ENCODE results near the gene TSNAX. TPM values are rescaled to one million over a fixed set of nuclear protein-coding genes. Genes with fewer than 3 reads are reported as not detected.

The TSNAX gene
- total and polyA plus RNA-seq, 2 of the 4 experiments (the other 2 are of a cell fraction) = 19.6 to 60.6 TPM

GRCh38 chr1:231596337-231596791, 67.9 kb downstream of the TSNAX start:
- ChIA-PET POLR2A (ENCODE audit: unreplicated experiment) (no interaction called here), CTCF (no interaction called here)
- no peak overlapping the region for H2BK120ac ChIP-seq (ENCODE audit: low read depth, low read length)
- H3K9me1 ChIP-seq (ENCODE audit: insufficient read depth, low read length) = no peaks in the 10 kb centered on the region
- no peaks in the 10 kb centered on the region for H3K9me3 ChIP-seq (ENCODE audit: control insufficient read depth, insufficient read depth, low read length)
- no peak overlapping the region for H3K56ac ChIP-seq (ENCODE audit: extremely low read depth, insufficient read depth, low read length)
- no peak overlapping the region for H4K8ac ChIP-seq (ENCODE audit: low read depth in 2 of 2, low read length in 2 of 2)
- dilution Hi-C loops (cut with HindIII; ENCODE audit: low sequenced_read_pairs, unreplicated experiment) = no loop called here
- H4K91ac ChIP-seq (ENCODE audit: insufficient read depth, low read depth, low read length) = no peak overlapping the region
- H3K4me2 ChIP-seq (ENCODE audit: low read depth, low read length) = no peak overlapping the region
- H4K20me1 ChIP-seq (ENCODE audit: insufficient read depth, low read length) = no peaks in the 10 kb centered on the region
- no peak overlapping the region for H3K14ac ChIP-seq (replicated peaks; ENCODE audit: low read depth, low read length)
- no peaks in the 10 kb centered on the region for H3K27me3 ChIP-seq (ENCODE audit: control insufficient read depth, insufficient read depth, low read length)
- no peak overlapping the region for H2AK5ac ChIP-seq (ENCODE audit: low read depth, low read length)
- H3K18ac ChIP-seq (ENCODE audit: low read depth, low read length) = no peak overlapping the region
- no peak overlapping the region for H2BK5ac ChIP-seq (ENCODE audit: low read depth, low read length, poor library complexity, severe bottlenecking)
- in situ Hi-C loops (cut with MboI; ENCODE audit: low sequenced_read_pairs) = no loop called here
- no peak overlapping the region for H4K5ac ChIP-seq (ENCODE audit: low read depth, low read length)
- H3K4ac ChIP-seq (ENCODE audit: low read depth, low read length) = no peak overlapping the region
- H2AK9ac ChIP-seq (replicated peaks; ENCODE audit: low read depth, low read length, poor library complexity) = no peak overlapping the region
- H3K4me1 ChIP-seq (ENCODE audit: control insufficient read depth, insufficient read depth, low read length) = peaks cover 7% of the 10 kb centered on the region
- WGBS, 2 experiments (ENCODE audit: extremely low coverage in 2 of 2, insufficient read length in 1 of 2) = 50% methylated on average over 1 of the region's 5 CpGs; no CpG with 5 or more reads in 1 of the 2 experiments
- no peaks in the 10 kb centered on the region for H3K36me3 ChIP-seq (ENCODE audit: control insufficient read depth, insufficient read depth, low read length)
- ATAC-seq (ENCODE audit: low read depth) = peak; percentile 44; the same call in 1 of the 2 replicates
- no peak overlapping the region for H2AFZ ChIP-seq (replicated peaks; ENCODE audit: low read length, poor library complexity)
- H3K23ac ChIP-seq (ENCODE audit: low read depth, low read length) = no peak overlapping the region
- no peak overlapping the region for H2BK20ac ChIP-seq (ENCODE audit: low read depth, low read length)
- H3K27ac ChIP-seq (ENCODE audit: insufficient read depth, low read length) = no peak overlapping the region
- DNase-seq = no peak
- H2BK15ac ChIP-seq (ENCODE audit: low read depth, low read length) = no peak overlapping the region
- H3K79me1 ChIP-seq (ENCODE audit: low read depth in 1 of 2, low read length in 2 of 2) = no peaks in the 10 kb centered on the region
- no peak overlapping the region for H3K4me3 ChIP-seq (ENCODE audit: insufficient read depth, low read depth, low read length)
- no TSS peak for BruUV-seq (replicated peaks)
- no peak overlapping the region for H3K9ac ChIP-seq (ENCODE audit: low read depth, low read length)
- intact Hi-C loops (cut with micrococcal nuclease) = no loop called here
- TF ChIP-seq, protein P1, sequence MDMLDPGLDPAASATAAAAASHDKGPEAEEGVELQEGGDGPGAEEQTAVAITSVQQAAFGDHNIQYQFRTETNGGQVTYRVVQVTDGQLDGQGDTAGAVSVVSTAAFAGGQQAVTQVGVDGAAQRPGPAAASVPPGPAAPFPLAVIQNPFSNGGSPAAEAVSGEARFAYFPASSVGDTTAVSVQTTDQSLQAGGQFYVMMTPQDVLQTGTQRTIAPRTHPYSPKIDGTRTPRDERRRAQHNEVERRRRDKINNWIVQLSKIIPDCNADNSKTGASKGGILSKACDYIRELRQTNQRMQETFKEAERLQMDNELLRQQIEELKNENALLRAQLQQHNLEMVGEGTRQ (IDR thresholded peaks at IDR 0.05; ENCODE audit: low read depth, low read length) = no peak
- no peak for TF ChIP-seq NFE2L2 (IDR thresholded peaks at IDR 0.05; ENCODE audit: low read depth, low read length)

All from IMR-90 (cell line).